HepG2 (cell line): Measurements from ENCODE around the gene RNF13. TPM values are rescaled to one million over a fixed set of nuclear protein-coding genes. Genes with fewer than 3 reads are reported as not detected.

ENCODE experiments used
- CCAR2 ChIP-seq: fragments of 200-400 bp; formaldehyde crosslinking; optimal IDR thresholded peaks from 2 replicates; pipeline ENCODE3; 2018; ENCODE audit warnings: low read depth, mild to moderate bottlenecking, low read length, moderate library complexity
- NR2F6 ChIP-seq, 2 experiments: IDR thresholded peaks; 2 replicates each; pipeline ENCODE4 v1.6.1; 2016; ENCODE audit warnings: antibody characterized with exemption in 1 of 2, mild to moderate bottlenecking in 1 of 2
- PAX8 ChIP-seq: sonication (generic); formaldehyde crosslinking; IDR thresholded peaks from 2 replicates; pipeline ENCODE4 v1.8.0; 2022; ENCODE audit warnings: mild to moderate bottlenecking, missing genetic modification reagents, borderline replicate concordance
- RAD21 ChIP-seq: fragments of 450-650 bp; formaldehyde crosslinking; IDR thresholded peaks from 2 replicates; pipeline ENCODE4 v1.5.0; 2020; ENCODE audit warnings: mild to moderate bottlenecking
- TBX2 ChIP-seq: sonication (generic); formaldehyde crosslinking; IDR thresholded peaks from 2 replicates; pipeline ENCODE4 v1.5.0; 2020; ENCODE audit warnings: missing genetic modification reagents, mild to moderate bottlenecking, borderline replicate concordance
- ZNF124 ChIP-seq: sonication (generic); formaldehyde crosslinking; IDR thresholded peaks from 2 replicates; pipeline ENCODE4 v1.4.0; 2020; ENCODE audit warnings: missing genetic modification reagents
- ZNF136 ChIP-seq: sonication (generic); formaldehyde crosslinking; IDR thresholded peaks from 2 replicates; pipeline ENCODE4 v1.8.1; 2022; ENCODE audit warnings: low read depth, mild to moderate bottlenecking, moderate library complexity, missing genetic modification reagents
- ZNF776 ChIP-seq: sonication (generic); formaldehyde crosslinking; IDR thresholded peaks from 2 replicates; pipeline ENCODE4 v1.4.0; 2020; ENCODE audit warnings: mild to moderate bottlenecking, missing genetic modification reagents
- polyA plus RNA-seq, 8 experiments: library from polyadenylated mRNA; depleted of rRNA in 3 of 8; stranded (reverse) in 7 of 8; unstranded in 1 of 8; fragments of >200 nt; fragmentation: Illumina TruSeq in 4 of 8; extraction: Trizol in 4 of 8; gene quantifications; 2 replicates each; pipeline versions ENCODE4 v1.2.1 to v1.2.3, GENCODE V29; 2011 to 2016; ENCODE audit warnings: low read depth in 4 of 8, missing spikeins in 1 of 8, mixed read lengths in 1 of 8; ENCODE audit not compliant: insufficient read depth in 1 of 8
- total RNA-seq, 5 experiments: library from RNA; depleted of rRNA; stranded (reverse); fragments of >200 nt; fragmentation: Illumina TruSeq; extraction: Trizol; gene quantifications; 2 replicates each; pipeline ENCODE4 v1.2.3, GENCODE V29; 2016; ENCODE audit warnings: low read depth in 1 of 5
- TF ChIP-seq, protein P1 (sequence below): sonication (generic); IDR thresholded peaks from 2 replicates; pipeline ENCODE4 v1.6.1; 2016; ENCODE audit warnings: low read depth, borderline replicate concordance
- TF ChIP-seq, protein P2 (sequence below): sonication (generic); formaldehyde crosslinking; IDR thresholded peaks from 2 replicates; pipeline ENCODE4 v1.4.0; 2020; ENCODE audit warnings: missing genetic modification reagents
- TF ChIP-seq, protein P3 (sequence below): sonication (generic); formaldehyde crosslinking; IDR thresholded peaks from 2 replicates; pipeline ENCODE4 v1.4.0; 2020; ENCODE audit warnings: mild to moderate bottlenecking, missing genetic modification reagents
- TF ChIP-seq, protein P4 (sequence below): sonication (generic); formaldehyde crosslinking; IDR thresholded peaks from 2 replicates; pipeline ENCODE4 v1.4.0; 2020; ENCODE audit warnings: missing genetic modification reagents, mild to moderate bottlenecking, borderline replicate concordance
- TF ChIP-seq, protein P5 (sequence below): sonication (generic); formaldehyde crosslinking; IDR thresholded peaks from 2 replicates; pipeline ENCODE4 v1.8.1; 2022; ENCODE audit warnings: mild to moderate bottlenecking, missing genetic modification reagents
- TF ChIP-seq, protein P6 (sequence below), 2 experiments: sonication (generic) in 1 of 2; formaldehyde crosslinking in 1 of 2; IDR thresholded peaks; 2 replicates each; pipeline versions ENCODE4 v1.4.0 to v1.6.1; 2018 to 2020; ENCODE audit warnings: missing genetic modification reagents in 2 of 2, borderline replicate concordance in 1 of 2, low read depth in 1 of 2, mild to moderate bottlenecking in 1 of 2, missing biosample characterization in 1 of 2
- TF ChIP-seq, protein P7 (sequence below): fragments of 450-650 bp; IDR thresholded peaks from 2 replicates; pipeline ENCODE4 v1.6.1; 2017
- TF ChIP-seq, protein P8 (sequence below): sonication (generic); formaldehyde crosslinking; IDR thresholded peaks from 2 replicates; pipeline ENCODE4 v1.5.1; 2020; ENCODE audit warnings: mild to moderate bottlenecking, missing genetic modification reagents

The RNF13 gene
- total and polyA plus RNA-seq, 2 of the 13 experiments (the other 11 are each of a cell fraction or from before 2014, with no cell fraction given) = 39.8 to 46.0 TPM

DNA sequence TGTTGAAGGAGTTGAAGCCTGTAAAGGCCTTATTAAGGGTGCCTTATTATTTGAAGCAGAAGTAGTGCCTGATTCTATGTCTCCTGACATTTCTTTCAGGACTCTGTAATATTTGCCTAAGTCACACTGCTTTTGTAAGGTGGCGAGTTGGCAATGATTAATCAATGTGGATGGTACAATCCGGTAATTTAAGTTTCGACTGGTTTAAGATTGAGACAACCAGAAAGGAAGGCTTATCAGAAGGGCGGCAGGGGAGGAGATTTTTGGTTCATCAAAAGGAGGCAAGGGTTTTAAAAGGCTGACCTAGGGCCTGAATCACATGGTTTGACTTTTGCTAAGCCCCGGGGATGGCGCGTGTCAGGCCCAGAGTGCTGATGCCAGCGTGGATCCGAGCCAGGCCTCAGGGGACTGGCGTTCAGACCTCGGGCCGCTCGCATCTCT, 830 bp upstream of the RNF13 start (continued):
- TF ChIP-seq, protein P1, sequence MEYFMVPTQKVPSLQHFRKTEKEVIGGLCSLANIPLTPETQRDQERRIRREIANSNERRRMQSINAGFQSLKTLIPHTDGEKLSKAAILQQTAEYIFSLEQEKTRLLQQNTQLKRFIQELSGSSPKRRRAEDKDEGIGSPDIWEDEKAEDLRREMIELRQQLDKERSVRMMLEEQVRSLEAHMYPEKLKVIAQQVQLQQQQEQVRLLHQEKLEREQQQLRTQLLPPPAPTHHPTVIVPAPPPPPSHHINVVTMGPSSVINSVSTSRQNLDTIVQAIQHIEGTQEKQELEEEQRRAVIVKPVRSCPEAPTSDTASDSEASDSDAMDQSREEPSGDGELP = no peak
- TF ChIP-seq, protein P2, sequence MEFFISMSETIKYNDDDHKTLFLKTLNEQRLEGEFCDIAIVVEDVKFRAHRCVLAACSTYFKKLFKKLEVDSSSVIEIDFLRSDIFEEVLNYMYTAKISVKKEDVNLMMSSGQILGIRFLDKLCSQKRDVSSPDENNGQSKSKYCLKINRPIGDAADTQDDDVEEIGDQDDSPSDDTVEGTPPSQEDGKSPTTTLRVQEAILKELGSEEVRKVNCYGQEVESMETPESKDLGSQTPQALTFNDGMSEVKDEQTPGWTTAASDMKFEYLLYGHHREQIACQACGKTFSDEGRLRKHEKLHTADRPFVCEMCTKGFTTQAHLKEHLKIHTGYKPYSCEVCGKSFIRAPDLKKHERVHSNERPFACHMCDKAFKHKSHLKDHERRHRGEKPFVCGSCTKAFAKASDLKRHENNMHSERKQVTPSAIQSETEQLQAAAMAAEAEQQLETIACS (CRISPR knock-in tag) = no peak
- TF ChIP-seq TBX2 (CRISPR knock-in tag) = no peak
- TF ChIP-seq, protein P3, sequence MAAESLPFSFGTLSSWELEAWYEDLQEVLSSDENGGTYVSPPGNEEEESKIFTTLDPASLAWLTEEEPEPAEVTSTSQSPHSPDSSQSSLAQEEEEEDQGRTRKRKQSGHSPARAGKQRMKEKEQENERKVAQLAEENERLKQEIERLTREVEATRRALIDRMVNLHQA = no peak
- TF ChIP-seq, protein P4, sequence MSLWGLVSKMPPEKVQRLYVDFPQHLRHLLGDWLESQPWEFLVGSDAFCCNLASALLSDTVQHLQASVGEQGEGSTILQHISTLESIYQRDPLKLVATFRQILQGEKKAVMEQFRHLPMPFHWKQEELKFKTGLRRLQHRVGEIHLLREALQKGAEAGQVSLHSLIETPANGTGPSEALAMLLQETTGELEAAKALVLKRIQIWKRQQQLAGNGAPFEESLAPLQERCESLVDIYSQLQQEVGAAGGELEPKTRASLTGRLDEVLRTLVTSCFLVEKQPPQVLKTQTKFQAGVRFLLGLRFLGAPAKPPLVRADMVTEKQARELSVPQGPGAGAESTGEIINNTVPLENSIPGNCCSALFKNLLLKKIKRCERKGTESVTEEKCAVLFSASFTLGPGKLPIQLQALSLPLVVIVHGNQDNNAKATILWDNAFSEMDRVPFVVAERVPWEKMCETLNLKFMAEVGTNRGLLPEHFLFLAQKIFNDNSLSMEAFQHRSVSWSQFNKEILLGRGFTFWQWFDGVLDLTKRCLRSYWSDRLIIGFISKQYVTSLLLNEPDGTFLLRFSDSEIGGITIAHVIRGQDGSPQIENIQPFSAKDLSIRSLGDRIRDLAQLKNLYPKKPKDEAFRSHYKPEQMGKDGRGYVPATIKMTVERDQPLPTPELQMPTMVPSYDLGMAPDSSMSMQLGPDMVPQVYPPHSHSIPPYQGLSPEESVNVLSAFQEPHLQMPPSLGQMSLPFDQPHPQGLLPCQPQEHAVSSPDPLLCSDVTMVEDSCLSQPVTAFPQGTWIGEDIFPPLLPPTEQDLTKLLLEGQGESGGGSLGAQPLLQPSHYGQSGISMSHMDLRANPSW (CRISPR knock-in tag) = no peak
- TF ChIP-seq, protein P5, sequence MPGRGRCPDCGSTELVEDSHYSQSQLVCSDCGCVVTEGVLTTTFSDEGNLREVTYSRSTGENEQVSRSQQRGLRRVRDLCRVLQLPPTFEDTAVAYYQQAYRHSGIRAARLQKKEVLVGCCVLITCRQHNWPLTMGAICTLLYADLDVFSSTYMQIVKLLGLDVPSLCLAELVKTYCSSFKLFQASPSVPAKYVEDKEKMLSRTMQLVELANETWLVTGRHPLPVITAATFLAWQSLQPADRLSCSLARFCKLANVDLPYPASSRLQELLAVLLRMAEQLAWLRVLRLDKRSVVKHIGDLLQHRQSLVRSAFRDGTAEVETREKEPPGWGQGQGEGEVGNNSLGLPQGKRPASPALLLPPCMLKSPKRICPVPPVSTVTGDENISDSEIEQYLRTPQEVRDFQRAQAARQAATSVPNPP (CRISPR knock-in tag) = no peak
- TF ChIP-seq NR2F6 (IDR thresholded peaks at IDR 0.05) = no peak
- TF ChIP-seq NR2F6 (CRISPR knock-in tag; IDR thresholded peaks at IDR 0.05) = no peak
- TF ChIP-seq RAD21 (CRISPR knock-in tag) = no peak
- TF ChIP-seq, protein P6, sequence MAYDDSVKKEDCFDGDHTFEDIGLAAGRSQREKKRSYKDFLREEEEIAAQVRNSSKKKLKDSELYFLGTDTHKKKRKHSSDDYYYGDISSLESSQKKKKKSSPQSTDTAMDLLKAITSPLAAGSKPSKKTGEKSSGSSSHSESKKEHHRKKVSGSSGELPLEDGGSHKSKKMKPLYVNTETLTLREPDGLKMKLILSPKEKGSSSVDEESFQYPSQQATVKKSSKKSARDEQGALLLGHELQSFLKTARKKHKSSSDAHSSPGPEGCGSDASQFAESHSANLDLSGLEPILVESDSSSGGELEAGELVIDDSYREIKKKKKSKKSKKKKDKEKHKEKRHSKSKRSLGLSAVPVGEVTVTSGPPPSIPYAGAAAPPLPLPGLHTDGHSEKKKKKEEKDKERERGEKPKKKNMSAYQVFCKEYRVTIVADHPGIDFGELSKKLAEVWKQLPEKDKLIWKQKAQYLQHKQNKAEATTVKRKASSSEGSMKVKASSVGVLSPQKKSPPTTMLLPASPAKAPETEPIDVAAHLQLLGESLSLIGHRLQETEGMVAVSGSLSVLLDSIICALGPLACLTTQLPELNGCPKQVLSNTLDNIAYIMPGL (CRISPR knock-in tag; IDR thresholded peaks at IDR 0.05; ENCODE audit: borderline replicate concordance in 1 of 2, low read depth in 1 of 2) = peak in 1 of 2 experiments; percentile 13; a peak in 1 of 4 replicates
- TF ChIP-seq ZNF124 (CRISPR knock-in tag) = no peak
- TF ChIP-seq, protein P7, sequence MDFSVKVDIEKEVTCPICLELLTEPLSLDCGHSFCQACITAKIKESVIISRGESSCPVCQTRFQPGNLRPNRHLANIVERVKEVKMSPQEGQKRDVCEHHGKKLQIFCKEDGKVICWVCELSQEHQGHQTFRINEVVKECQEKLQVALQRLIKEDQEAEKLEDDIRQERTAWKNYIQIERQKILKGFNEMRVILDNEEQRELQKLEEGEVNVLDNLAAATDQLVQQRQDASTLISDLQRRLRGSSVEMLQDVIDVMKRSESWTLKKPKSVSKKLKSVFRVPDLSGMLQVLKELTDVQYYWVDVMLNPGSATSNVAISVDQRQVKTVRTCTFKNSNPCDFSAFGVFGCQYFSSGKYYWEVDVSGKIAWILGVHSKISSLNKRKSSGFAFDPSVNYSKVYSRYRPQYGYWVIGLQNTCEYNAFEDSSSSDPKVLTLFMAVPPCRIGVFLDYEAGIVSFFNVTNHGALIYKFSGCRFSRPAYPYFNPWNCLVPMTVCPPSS = no peak
- no peak for TF ChIP-seq CCAR2
- no peak for TF ChIP-seq ZNF136
- TF ChIP-seq PAX8 (CRISPR knock-in tag) = no peak
- TF ChIP-seq, protein P8, sequence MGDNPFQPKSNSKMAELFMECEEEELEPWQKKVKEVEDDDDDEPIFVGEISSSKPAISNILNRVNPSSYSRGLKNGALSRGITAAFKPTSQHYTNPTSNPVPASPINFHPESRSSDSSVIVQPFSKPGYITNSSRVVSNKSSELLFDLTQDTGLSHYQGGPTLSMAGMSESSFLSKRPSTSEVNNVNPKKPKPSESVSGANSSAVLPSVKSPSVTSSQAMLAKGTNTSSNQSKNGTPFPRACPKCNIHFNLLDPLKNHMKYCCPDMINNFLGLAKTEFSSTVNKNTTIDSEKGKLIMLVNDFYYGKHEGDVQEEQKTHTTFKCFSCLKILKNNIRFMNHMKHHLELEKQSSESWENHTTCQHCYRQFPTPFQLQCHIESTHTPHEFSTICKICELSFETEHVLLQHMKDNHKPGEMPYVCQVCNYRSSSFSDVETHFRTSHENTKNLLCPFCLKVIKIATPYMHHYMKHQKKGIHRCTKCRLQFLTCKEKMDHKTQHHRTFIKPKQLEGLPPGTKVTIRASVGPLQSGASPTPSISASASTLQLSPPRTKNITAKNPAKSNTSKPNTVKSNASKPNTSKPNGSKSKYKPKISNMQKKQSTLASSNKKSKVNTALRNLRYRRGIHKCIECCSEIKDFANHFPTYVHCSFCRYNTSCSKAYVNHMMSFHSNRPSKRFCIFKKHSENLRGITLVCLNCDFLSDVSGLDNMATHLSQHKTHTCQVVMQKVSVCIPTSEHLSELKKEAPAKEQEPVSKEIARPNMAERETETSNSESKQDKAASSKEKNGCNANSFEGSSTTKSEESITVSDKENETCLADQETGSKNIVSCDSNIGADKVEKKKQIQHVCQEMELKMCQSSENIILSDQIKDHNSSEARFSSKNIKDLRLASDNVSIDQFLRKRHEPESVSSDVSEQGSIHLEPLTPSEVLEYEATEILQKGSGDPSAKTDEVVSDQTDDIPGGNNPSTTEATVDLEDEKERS (CRISPR knock-in tag) = no peak
- TF ChIP-seq ZNF776 = peak; percentile 69
